ENCODE measurements around the gene POLR3K. TPM values are rescaled to one million over a fixed set of nuclear protein-coding genes. Genes with fewer than 3 reads are reported as not detected.
A peak's percentile ranks its signal among the peaks of the same experiment; 100 is the strongest.

Gene POLR3K
- polyA plus RNA-seq, 1 donor: 9.5 TPM

- DNase-seq: no peak
- H3K36me3 ChIP-seq (ENCODE audit: control insufficient read depth, insufficient read depth, low read length): peaks cover 22% of the 10 kb centered on the region
- no peak overlapping the region for H3K4me3 ChIP-seq (ENCODE audit: low read length)
- H3K4me1 ChIP-seq (ENCODE audit: control insufficient read depth, insufficient read depth, low read length): peaks cover 22% of the 10 kb centered on the region
- no peak overlapping the region for H3K27ac ChIP-seq (ENCODE audit: low read length)
- no peaks in the 10 kb centered on the region for H3K9me3 ChIP-seq (ENCODE audit: control insufficient read depth, low read depth, low read length)
- no peaks in the 10 kb centered on the region for H3K27me3 ChIP-seq (ENCODE audit: control insufficient read depth, insufficient read depth, low read length)
- WGBS (ENCODE audit: insufficient coverage, low lambda C conversion rate): no CpG with 5 or more reads among the region's 32 CpGs
These were observed 26.0 kb upstream of the POLR3K start for GRCh38 chr16:79151-80054.

GRCh38 chr16:78444-79150 lies 25.2 kb upstream of the POLR3K start:
- peaks cover 22% of the 10 kb centered on the region for H3K4me1 ChIP-seq (ENCODE audit: control insufficient read depth, insufficient read depth, low read length)
- no peak for DNase-seq
- peak overlapping the region; percentile 71 for H3K4me3 ChIP-seq (ENCODE audit: low read length)
- peaks cover under 1% of the 10 kb centered on the region for H3K27me3 ChIP-seq (ENCODE audit: control insufficient read depth, insufficient read depth, low read length)
- WGBS (ENCODE audit: insufficient coverage, low lambda C conversion rate): no CpG with 5 or more reads among the region's 36 CpGs
- no peaks in the 10 kb centered on the region for H3K9me3 ChIP-seq (ENCODE audit: control insufficient read depth, low read depth, low read length)
- H3K27ac ChIP-seq (ENCODE audit: low read length): no peak overlapping the region
- peaks cover 15% of the 10 kb centered on the region for H3K36me3 ChIP-seq (ENCODE audit: control insufficient read depth, insufficient read depth, low read length)

GRCh38 chr16:77807-78443 lies 24.5 kb upstream of the POLR3K start, which contains the start of gene MPG:
TSS of gene MPG (plus strand) at chr16:78225. CDS start at chr16:78310, 85 bp downstream.
- peaks cover 24% of the 10 kb centered on the region for H3K4me1 ChIP-seq (ENCODE audit: control insufficient read depth, insufficient read depth, low read length)
- peaks cover 11% of the 10 kb centered on the region for H3K36me3 ChIP-seq (ENCODE audit: control insufficient read depth, insufficient read depth, low read length)
- H3K4me3 ChIP-seq (ENCODE audit: low read length): peak within 1 kb of the TSS; percentile 71
- peaks cover 3% of the 10 kb centered on the region for H3K27me3 ChIP-seq (ENCODE audit: control insufficient read depth, insufficient read depth, low read length)
- no peaks in the 10 kb centered on the region for H3K9me3 ChIP-seq (ENCODE audit: control insufficient read depth, low read depth, low read length)
- DNase-seq: peak; percentile 72 to 80
- no CpG with 5 or more reads among the region's 83 CpGs for WGBS (ENCODE audit: insufficient coverage, low lambda C conversion rate)
- peak within 1 kb of the TSS; percentile 59 for H3K27ac ChIP-seq (ENCODE audit: low read length)

- Histone ChIP-seq H3K27me3 (ENCODE audit: control insufficient read depth, insufficient read depth, low read length) (peaks cover 3% of the 10 kb centered on the region), H3K27ac (ENCODE audit: low read length) (peak overlapping the region; percentile 59), H3K9me3 (ENCODE audit: control insufficient read depth, low read depth, low read length) (peaks cover 2% of the 10 kb centered on the region), H3K4me1 (ENCODE audit: control insufficient read depth, insufficient read depth, low read length) (peaks cover 27% of the 10 kb centered on the region), H3K4me3 (ENCODE audit: low read length) (peak overlapping the region; percentile 71), H3K36me3 (ENCODE audit: control insufficient read depth, insufficient read depth, low read length) (peaks cover 8% of the 10 kb centered on the region)
- no CpG with 5 or more reads among the region's 31 CpGs for WGBS (ENCODE audit: insufficient coverage, low lambda C conversion rate)
- peak in 1 of 2 donors; percentile 65 for DNase-seq
These were observed 23.9 kb upstream of the POLR3K start for GRCh38 chr16:77273-77806.

GRCh38 chr16:76535-77272 lies 23.3 kb upstream of the POLR3K start:
- peak overlapping the region; percentile 71 for H3K4me3 ChIP-seq (ENCODE audit: low read length)
- peaks cover 3% of the 10 kb centered on the region for H3K27me3 ChIP-seq (ENCODE audit: control insufficient read depth, insufficient read depth, low read length)
- WGBS (ENCODE audit: insufficient coverage, low lambda C conversion rate): no CpG with 5 or more reads among the region's 13 CpGs
- DNase-seq: peak; percentile 49 to 65
- peaks cover 8% of the 10 kb centered on the region for H3K36me3 ChIP-seq (ENCODE audit: control insufficient read depth, insufficient read depth, low read length)
- peaks cover 28% of the 10 kb centered on the region for H3K4me1 ChIP-seq (ENCODE audit: control insufficient read depth, insufficient read depth, low read length)
- peaks cover 2% of the 10 kb centered on the region for H3K9me3 ChIP-seq (ENCODE audit: control insufficient read depth, low read depth, low read length)
- H3K27ac ChIP-seq (ENCODE audit: low read length): peak overlapping the region; percentile 59

- peaks cover 2% of the 10 kb centered on the region for H3K9me3 ChIP-seq (ENCODE audit: control insufficient read depth, low read depth, low read length)
- peaks cover 3% of the 10 kb centered on the region for H3K27me3 ChIP-seq (ENCODE audit: control insufficient read depth, insufficient read depth, low read length)
- H3K27ac ChIP-seq (ENCODE audit: low read length): peak overlapping the region; percentile 59
- peak; percentile 56 to 66 for DNase-seq
- no peak overlapping the region for H3K4me3 ChIP-seq (ENCODE audit: low read length)
- no CpG with 5 or more reads among the region's 11 CpGs for WGBS (ENCODE audit: insufficient coverage, low lambda C conversion rate)
- peaks cover 8% of the 10 kb centered on the region for H3K36me3 ChIP-seq (ENCODE audit: control insufficient read depth, insufficient read depth, low read length)
- H3K4me1 ChIP-seq (ENCODE audit: control insufficient read depth, insufficient read depth, low read length): peaks cover 36% of the 10 kb centered on the region
These were observed 22.4 kb upstream of the POLR3K start for GRCh38 chr16:75580-76501.

GRCh38 chr16:74747-75334 lies 21.4 kb upstream of the POLR3K start:
- peaks cover 2% of the 10 kb centered on the region for H3K9me3 ChIP-seq (ENCODE audit: control insufficient read depth, low read depth, low read length)
- peaks cover 37% of the 10 kb centered on the region for H3K4me1 ChIP-seq (ENCODE audit: control insufficient read depth, insufficient read depth, low read length)
- no peak for DNase-seq
- H3K36me3 ChIP-seq (ENCODE audit: control insufficient read depth, insufficient read depth, low read length): peaks cover 3% of the 10 kb centered on the region
- peaks cover 3% of the 10 kb centered on the region for H3K27me3 ChIP-seq (ENCODE audit: control insufficient read depth, insufficient read depth, low read length)
- H3K27ac ChIP-seq (ENCODE audit: low read length): peak overlapping the region; percentile 13
- WGBS (ENCODE audit: insufficient coverage, low lambda C conversion rate): 93% methylated on average over 3 of the region's 16 CpGs
- H3K4me3 ChIP-seq (ENCODE audit: low read length): no peak overlapping the region

- WGBS (ENCODE audit: insufficient coverage, low lambda C conversion rate): no CpG with 5 or more reads among the region's 12 CpGs
- Histone ChIP-seq H3K9me3 (ENCODE audit: control insufficient read depth, low read depth, low read length) (peaks cover 2% of the 10 kb centered on the region), H3K4me1 (ENCODE audit: control insufficient read depth, insufficient read depth, low read length) (peaks cover 37% of the 10 kb centered on the region), H3K27me3 (ENCODE audit: control insufficient read depth, insufficient read depth, low read length) (peaks cover 3% of the 10 kb centered on the region), H3K27ac (ENCODE audit: low read length) (no peak overlapping the region), H3K4me3 (ENCODE audit: low read length) (no peak overlapping the region), H3K36me3 (ENCODE audit: control insufficient read depth, insufficient read depth, low read length) (no peaks in the 10 kb centered on the region)
- no peak for DNase-seq
These were observed 20.8 kb upstream of the POLR3K start for GRCh38 chr16:74051-74746.
